Measurements from ENCODE around the gene IFT27.
A peak's percentile ranks its signal among the peaks of the same experiment; 100 is the strongest.
"Not testable (repeated sequence)": the region's sequence is repeated elsewhere in the genome, so short reads cannot be mapped to it uniquely, and the experiment has no call there.

The IFT27 gene

DNA sequence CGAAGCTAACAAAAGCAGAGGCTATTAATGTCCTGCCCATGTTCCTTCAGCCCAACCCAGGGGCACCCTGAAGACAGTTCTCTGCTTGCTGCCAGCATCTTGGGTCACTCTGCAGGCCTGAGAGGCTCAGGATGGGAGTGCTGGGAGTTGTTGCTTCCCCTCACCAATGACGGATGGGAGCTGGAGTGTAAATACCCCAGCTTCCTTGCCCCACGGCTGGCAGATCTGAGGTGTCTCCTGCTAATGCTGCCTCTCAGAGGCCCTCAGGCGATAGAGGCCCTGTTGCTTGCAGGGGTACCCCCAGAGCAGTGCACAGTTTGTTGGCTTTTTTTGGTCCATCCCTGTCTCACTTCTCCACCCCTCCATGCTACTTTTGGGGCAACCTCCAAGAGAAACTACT, 32.9 kb downstream of the IFT27 start:
- DNase-seq = no peak

DNA sequence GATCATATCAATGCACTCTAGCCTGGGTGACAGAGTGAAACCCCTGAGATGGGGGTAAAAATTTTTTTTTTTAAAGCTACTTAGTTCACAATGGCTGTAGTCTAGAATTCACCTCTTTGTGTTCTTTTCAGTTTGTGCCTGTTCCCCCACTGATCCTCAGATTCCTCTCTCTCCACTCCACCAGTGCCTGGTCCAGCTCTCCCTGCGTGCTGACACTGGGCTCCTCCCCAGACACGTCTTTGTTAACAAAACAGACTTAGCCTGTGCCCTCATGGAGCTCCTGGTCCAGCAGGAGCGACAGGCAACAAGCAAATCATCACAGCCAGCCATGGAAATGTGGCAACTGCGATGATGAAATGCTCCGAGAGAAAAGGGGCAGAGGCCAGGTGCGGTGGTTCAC, 34.0 kb downstream of the IFT27 start:
- no peak for DNase-seq

DNA sequence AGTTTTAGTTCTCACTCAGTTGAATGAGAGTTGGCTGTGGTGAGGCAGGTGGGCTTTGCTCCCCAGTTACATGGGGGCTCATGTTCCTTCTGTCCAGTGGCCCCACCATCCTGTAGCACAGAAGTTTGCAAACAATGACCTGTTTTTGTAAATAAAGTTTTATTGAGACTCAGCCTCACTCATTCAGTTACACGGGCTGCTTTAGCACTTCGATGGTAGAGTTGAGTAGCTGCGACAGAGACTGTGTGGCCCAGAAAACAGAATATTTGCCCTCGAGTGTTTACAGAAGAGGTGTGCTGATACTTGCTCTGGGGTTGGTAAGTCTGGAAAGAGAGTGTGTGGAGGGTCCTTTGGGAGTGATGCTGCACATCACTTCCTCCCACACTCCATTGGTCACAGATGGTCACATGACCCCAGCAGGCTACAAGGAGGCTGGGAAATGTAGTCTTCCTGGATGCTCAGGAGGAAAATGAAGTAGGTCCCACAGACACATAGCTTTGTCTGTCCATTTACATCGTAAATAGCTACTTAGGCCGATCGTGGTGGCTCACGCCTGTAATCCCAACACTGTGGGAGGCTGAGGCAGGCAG, 34.6 kb downstream of the IFT27 start:
- peak; percentile 38 for DNase-seq

DNA sequence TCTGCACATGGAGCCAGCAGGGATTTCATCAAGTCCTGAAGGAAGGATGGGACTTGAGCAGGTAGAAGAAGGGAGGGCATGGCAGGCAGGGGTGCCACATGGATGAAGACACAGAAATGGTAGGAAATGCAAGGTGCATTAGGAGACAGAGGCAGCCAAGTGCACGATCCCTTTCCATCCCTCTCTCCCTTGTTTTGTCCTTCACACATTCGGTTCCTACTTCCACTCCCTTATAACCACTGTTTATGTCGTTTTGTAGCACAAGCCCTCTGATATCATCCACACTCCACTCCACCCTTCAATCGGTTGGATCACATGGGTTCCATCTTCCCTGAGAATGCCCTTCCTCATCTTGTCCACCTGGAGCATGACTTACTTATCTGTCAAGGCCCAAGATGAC, 35.2 kb downstream of the IFT27 start:
- DNase-seq = no peak

DNA sequence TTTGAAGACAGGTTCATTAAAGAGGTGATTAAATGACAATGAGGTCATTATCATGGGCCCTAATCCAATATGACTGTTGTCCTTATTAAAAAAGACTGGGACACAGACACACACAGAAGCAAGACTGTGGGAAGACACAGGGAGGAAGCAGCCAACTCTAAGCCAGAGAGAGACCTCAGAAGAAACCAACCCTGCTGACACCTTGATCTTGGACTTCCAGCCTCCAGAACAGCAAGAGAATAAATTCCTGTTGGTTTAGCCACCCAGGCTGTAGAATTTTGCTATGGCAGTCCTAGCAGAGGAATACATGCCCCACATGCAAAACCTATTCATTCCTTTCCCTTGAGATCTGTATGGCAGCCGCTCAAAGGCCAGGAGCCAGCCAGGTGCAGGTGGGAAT, 36.7 kb downstream of the IFT27 start:
- no peak for DNase-seq

DNA sequence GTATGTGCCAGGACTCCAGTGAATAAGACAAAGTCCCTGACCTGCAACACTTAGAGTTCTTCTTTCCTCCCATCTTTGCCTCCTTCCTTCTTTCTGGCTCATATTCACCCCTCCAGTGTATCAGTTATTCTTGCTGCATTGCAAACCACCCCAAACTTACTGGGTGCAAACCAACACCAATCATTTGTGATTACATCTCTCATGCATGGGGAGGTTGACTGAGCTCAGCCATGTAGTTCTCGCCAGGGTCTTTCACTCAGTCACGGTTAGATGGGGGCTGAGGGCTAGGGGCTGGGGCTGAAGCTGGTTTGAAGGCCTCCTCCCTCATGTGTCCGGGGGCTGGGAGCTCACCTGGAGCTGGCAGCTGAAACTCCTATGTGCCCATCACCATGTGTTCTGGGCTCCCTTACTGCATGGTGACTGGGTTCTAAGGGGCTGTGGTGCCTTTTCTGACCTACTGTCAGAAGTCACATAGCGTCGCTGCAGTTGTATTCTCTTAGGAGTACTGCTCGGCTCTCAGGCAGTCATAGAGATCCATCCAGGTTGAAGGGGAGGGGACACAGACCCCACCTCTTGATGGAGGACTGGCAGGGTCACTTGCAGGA, 37.4 kb downstream of the IFT27 start:
- no peak for DNase-seq

DNA sequence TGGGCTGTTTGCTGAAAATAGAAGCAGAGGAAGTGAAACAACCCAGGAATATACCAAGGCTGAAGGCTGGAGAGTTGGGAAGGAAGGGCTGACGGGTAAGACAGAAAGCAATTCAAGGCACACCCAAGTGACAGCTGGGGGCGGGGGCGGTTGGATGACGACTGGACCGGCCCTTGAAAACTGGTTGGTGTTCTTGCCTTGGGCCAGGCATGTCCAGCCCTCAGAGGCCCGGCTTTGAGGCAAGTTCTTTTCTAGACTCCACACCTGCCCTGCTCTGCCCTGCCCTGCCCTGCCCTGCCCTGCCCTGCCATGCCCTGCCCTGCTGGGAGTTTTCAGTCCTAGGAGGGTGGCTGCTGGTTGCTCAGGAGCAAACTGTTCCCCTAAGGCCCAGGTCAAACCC, 38.1 kb downstream of the IFT27 start:
- DNase-seq = no peak

DNA sequence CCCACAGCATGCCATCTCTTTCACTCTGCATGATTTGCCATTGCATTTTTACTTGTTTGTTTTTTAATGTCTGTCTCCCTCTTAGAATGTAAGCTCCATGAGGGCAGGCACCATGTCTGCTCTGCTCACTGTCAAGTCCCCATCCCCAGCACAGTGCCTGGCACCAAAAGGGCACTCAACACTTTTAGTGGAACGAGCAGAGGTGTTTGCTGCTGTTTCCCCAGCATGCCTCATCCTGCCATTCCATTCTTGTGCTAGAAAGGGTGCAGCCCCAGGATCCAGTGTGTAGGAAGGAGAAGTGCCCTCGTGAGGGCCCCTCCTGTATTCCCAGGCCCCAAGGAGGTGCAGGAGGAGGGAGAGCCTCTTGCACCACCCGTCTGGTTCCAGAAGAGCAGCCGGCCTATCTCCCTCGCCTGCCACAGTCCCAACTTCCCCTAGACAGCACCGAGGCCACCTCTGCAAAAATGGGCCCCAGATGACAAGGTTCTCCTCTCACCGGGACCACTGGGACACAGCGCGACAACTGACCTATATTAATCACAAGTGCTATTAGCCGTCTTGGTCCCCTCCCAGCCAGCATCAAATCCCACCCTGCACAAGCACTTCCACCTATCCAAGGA, 39.1 kb downstream of the IFT27 start:
- DNase-seq = no peak

DNA sequence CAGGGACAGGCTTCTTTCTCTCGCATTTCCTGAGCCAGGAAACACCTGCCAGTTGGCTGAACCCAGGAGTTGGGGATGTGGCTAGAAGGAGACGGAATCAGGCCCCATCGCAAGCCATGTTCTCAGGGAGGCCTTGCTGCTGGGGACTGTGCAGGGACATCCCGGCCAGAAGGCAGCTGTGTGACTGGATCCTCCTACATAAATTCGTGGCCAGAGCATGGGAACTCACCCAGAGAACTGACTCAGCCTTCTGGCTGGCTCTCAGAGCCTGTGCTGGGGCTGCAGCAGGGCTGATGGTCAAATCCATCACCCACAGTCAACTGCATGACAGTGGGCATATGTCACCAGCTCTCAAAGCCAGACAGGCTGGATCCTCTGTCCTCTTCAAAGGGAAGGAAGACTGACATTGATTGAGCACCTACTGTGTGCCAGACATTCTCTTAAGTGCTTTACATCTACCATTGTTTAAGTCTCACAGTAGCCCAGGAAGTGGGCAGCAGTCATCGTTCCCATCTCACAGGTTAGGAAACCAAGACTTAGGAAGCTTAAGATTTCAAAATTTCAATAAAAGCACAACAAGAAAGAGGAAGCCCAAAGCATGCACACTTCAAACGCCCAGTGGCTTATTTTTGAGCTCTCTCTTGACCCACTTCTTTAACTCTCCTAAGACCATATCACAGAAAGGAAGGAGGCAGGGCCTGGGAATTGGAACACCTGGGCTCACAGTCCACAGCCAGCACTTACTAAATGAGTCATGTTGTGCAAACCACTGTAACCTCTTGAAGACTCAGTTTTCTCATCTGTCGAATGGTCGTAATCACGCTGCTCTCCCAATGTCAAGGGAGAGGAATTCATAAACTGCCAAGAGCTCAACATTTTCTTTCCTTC, 41.5 kb downstream of the IFT27 start:
- no peak for DNase-seq

DNA sequence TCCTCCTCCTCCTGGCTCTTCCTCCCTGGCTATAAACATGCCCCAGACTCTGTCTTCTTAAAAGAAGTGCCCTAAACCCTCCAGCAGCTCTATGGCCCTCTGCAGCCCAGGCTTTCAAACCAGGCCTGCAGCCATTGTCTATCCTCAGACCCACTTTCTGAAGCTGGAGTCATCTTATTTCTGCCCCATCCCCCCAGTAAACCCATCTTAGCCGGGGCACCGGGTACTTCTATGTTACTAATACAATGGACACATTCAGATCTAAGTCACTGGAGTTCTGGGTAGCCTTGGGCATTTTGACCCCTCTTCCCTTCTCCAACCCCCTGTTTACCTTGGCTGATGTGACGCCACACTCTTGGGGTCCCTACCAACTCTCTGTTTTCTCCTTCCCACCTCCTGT, 42.6 kb downstream of the IFT27 start:
- DNase-seq = no peak

DNA sequence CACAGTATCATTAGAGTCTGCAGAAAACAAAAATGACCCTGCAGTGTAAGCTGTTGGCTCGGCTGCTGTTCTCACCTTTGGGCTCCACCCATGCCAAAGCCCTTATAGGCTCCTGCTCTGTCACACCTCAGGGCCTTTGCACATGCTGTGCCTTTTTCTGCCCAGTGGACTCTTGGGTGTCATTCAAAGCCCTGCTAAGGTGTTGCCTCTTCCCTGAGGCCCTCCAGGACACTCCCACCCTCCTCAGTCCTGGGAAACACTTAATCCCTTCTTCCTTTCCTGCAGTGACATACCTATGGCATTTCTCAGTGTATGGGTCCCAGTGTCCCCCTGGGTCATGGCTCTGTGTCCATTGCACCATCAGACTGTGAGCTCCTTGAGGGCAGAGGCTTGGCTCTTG, 43.3 kb downstream of the IFT27 start:
- no peak for DNase-seq

DNA sequence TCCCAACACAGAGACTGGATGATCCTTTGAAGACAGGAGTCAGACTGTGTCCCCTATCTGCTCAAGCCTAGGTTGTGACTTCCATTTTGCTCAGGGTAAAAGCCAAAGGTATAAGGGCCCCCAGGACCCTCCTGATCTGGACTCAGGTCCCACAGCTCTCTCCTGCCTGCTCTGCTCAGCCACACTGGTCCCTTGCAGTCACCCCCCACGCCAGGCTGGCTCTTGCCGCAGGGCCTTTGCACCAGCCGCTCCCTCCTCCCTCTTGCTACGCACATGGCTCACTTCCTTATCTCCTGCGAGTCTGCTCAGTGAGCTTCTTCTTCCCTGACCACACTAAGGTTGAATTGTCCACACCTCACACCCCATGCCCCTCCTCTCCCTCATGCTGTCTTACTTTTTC, 44.0 kb downstream of the IFT27 start:
- no peak for DNase-seq

DNA sequence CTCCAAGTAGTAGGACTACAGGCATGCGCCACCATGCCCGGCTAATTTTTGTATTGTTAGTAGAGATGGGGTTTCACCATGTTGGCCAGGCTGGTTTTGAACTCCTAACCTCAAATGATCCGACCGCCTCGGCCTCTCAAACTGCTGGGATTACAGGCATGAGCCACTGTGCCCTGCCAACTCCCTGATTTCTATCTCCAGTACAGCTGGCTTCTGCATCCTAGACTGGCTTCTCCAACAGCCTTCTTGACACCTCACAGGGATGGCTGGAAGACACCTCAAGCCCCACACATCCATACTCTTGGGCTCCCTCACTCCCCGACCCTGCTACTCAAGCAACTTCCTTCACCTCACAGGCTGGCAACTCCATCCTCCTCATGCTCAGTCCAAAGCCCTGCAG, 44.6 kb downstream of the IFT27 start:
- not testable (repeated sequence) for DNase-seq

DNA sequence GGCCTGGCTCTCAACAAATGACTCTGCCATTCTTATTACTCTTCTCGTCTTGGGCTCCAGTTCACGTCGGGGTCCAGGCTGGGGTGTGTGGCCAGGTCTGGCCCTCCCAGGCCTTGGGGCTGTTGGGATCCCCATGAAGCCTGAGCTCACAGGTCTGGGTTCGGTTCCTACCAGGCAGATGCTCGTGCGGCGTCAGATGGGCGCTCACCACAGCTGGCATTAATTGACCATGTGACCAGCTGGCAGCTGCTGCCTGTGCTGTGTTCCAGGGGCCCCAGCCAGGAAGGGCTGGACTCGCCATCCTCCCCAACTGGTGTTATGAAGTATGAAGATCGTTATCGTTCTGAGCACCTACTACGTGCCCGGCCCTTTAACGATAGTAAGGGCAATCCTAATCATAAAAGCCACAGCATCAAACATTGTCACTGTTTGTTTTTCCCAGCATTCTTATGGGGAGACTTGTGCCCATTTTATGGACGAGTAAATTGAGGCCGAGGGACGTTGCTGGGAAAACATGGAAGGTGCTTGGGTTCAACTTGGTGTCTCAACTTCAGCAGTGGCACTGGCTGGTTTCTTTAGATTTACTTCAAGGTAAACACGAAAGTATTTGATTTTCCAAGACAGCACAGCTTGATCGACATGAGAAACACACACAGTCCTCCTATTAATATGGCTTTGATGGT, 45.6 kb downstream of the IFT27 start:
- no peak for DNase-seq

DNA sequence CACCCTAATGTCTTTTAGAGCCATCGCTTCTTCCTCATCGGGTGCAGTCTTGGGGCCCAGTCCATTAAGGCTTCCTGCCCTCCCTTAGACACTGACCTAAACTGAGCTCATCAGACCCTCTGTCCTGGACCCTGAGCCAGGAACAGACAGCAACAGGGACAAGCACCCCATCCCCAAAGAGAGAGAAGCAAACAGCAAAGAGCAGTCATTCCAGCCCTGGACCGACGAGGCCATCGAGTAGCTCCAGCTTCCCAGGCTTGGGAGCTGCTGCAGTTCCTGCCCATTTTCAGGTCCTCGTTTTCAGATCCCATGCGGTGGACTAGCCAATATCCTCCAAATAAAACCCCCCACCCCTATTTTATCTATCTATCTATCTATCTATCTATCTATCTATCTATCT, 46.6 kb downstream of the IFT27 start:
- no peak for DNase-seq

DNA sequence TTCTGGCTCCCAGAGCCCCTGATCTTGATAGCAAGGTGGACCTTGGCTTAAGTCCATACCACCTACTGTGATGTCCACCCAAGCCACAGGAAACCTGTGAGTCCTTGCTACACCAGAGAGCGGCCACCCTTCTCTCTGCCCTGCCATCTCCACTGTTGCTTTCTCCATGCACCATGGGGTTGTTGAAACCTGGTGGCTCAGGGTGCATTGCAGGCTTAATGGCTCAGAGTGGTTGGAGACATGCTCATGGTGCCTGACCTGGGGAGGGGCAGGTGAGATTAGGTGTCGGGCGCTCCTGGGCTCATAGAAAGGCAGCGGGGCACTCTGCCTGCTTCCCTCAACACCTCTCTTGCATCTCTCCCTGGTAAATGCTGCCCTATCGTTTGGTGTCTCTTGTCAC, 47.4 kb downstream of the IFT27 start:
- no peak for DNase-seq

DNA sequence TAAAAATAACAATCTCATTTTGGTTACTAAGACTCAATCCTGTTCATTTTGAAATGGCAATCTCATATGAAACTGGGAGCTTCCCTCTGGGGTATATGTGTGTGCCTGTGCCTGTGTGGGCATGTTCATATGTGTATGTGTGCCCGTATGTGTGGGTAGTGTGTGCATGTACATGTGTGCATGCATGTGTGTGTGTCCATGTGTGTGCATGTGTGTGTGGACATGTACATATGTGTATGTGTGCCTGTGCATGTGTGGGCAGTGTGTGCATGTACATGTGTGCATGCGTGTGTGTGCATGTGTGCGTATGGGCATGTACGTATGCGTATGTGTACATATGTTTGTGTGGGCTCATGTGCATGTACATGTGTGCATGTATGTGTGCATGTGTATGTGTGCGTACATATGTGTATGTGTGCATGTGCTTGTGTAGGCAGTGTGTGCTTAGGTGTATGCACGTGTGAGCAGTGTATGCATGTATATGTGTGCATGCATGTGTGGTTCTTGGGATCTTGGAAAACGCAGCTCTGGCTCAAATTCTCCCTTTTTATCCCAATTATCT, 47.9 kb downstream of the IFT27 start:
- no peak for DNase-seq

DNA sequence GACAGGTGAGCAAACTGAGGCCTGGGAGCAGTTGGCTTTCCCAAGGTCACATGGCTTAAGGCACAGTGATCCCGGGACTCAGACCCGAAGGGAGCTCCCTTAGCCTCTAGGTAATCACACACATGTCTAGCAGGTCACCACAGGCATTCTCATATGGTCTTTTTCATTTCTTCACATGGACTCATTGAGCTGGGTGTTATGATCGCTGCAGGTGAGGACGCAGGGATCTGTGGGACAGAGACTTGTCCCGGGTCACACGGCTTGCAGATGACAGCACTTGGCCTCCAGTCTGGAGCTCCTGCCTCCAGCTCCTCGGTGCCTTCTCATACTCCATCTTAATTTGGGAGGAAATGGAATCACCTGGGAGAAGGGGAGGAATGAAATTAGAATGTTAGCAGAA, 48.8 kb downstream of the IFT27 start:
- DNase-seq = no peak

DNA sequence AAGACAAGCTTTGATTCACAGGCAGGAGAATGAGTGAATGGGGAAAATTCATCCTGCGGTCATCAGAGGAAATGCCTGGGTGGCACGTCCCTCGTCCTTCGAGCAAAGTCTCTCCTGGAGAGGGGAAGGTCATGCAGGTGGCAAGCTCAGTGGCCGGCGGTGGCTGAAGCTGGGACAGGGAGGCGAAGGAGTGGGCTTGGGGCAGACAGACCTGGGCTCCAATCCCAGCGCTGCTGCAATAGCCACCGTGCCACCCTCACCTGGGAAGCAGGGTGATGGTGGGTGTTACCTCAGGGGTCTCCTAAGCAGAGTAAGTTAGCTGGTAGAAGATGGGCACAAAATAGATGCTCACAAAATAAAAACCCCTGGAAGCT, 49.9 kb downstream of the IFT27 start:
- DNase-seq = no peak

DNA sequence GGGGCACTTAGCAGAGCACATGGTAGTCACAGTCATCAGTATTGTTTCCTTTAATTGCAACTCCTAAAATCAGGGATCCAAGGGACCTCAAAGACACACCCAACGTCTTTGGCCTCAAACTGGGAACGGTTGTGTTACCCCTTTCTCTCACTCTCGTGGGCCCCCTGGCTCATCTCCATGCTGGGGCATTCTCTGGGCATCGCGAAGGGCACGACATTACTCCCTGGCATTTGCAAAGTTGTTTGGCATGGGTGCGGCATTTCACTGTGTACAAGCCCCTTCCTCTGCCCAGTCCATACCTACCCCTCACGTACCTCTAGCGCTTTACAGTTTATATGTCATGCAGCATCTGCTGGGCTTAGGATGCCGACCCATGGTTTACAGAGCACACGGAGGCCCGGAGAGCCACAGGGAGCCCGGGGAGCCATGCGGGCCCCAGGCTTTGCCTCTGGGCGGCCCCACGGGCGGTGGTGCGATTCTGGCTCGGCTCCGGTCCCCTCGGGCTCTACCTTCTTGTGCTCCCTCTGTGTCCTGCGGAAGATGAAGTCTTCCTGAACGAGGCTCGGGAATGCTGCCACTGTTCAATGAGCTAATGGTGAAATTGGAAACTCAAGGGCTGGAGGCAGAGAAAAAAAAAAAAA, 50.4 kb downstream of the IFT27 start:
- DNase-seq = no peak

DNA sequence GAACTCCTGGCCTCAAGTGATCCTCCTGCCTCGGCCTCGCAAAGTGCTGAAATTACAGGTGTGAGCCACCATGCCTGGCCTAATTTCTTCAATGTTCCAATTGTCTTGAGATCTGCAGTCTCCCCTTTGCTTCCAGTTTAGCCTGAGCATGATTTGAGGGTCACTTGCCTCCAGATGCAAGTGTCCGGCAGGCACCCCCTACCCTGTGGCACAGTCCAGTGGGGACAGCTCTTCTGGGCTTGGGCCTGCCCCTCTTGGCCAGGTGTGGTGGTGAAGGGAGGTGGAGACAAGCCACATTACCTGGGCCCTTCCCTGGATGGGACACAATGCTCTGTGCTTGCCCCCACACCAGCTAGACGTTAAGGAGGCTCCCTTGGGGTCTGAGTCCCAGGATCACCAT, 51.1 kb downstream of the IFT27 start:
- no peak for DNase-seq

DNA sequence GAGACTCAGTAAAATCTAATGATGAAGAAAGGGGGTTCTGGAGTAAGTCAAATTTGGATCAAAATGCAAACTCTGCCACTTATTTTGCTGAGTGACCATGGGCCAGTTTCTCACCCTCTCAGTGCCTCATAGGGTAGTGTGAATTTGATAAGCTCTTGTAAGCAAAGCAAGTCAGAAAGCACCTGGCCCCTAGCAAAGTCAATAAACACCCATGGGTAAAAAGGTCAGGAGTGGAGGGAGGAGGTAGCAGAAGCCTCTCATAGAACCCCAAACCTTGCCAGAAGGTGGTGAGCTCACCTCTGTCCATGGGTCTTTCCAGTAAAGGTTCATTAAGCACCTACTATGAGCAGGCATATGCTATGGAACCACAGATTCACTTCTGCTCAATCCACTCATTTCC, 53.9 kb downstream of the IFT27 start:
- no peak for DNase-seq

DNA sequence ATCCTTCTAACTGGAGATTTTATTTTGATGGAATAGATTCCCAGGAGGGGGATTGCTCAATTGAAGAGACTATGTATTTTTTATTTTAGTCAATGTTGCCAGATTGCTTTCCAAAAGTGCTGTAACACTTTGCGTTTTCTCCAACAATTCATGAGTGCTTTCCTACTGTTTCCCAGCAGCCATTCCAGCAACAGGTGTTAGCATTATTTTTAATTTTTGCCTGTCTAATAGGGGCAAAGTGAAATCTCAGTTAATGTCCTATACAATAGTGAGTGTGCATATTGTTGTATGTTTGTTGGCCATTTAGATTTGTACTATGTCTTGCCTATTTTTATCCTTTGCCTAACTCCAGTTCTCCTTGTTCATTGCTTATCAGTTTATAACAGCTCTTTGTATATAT, 60.3 kb downstream of the IFT27 start:
- DNase-seq = no peak
